IPS-15b (cell line): ENCODE measurements around the gene SRPK2.

ENCODE experiments used
- H3K27me3 ChIP-seq: one replicate; pipeline ENCODE4 v1.6.1; 2013; ENCODE audit warnings: low read length; ENCODE audit not compliant: control insufficient read depth, insufficient read depth
- H3K36me3 ChIP-seq: one replicate; pipeline ENCODE4 v1.6.1; 2013; ENCODE audit warnings: low read length; ENCODE audit not compliant: control insufficient read depth, insufficient read depth
- H3K4me1 ChIP-seq: one replicate; pipeline ENCODE4 v1.6.1; 2013; ENCODE audit warnings: mild to moderate bottlenecking, low read length; ENCODE audit not compliant: control insufficient read depth, insufficient read depth
- H3K4me3 ChIP-seq: one replicate; pipeline ENCODE4 v1.5.1; 2013; ENCODE audit warnings: low read depth, low read length
- H3K9ac ChIP-seq: one replicate; pipeline ENCODE4 v1.6.1; 2013; ENCODE audit warnings: low read depth, mild to moderate bottlenecking, low read length
- H3K9me3 ChIP-seq: one replicate; pipeline ENCODE4 v1.6.1; 2013; ENCODE audit warnings: mild to moderate bottlenecking, low read length; ENCODE audit not compliant: control insufficient read depth, insufficient read depth

The SRPK2 gene

GRCh38 chr7:105285118-105285874 is 103.4 kb downstream of the SRPK2 start:
- no peaks in the 10 kb centered on the region for H3K27me3 ChIP-seq
- H3K9me3 ChIP-seq = no peaks in the 10 kb centered on the region
- H3K36me3 ChIP-seq = no peaks in the 10 kb centered on the region
- no peak overlapping the region for H3K9ac ChIP-seq
- peaks cover 4% of the 10 kb centered on the region for H3K4me1 ChIP-seq
- no peak overlapping the region for H3K4me3 ChIP-seq

GRCh38 chr7:105284014-105284413 is 104.7 kb downstream of the SRPK2 start:
- Histone ChIP-seq H3K36me3 (no peaks in the 10 kb centered on the region), H3K27me3 (no peaks in the 10 kb centered on the region), H3K4me3 (no peak overlapping the region), H3K9ac (no peak overlapping the region), H3K9me3 (no peaks in the 10 kb centered on the region), H3K4me1 (peaks cover 9% of the 10 kb centered on the region)

- Histone ChIP-seq H3K9me3 (no peaks in the 10 kb centered on the region), H3K27me3 (no peaks in the 10 kb centered on the region), H3K4me3 (no peak overlapping the region), H3K4me1 (peaks cover 9% of the 10 kb centered on the region), H3K36me3 (no peaks in the 10 kb centered on the region), H3K9ac (no peak overlapping the region)
Observed at GRCh38 chr7:105281966-105282365, 106.8 kb downstream of the SRPK2 start.

GRCh38 chr7:105279688-105280007 is 109.1 kb downstream of the SRPK2 start:
- Histone ChIP-seq H3K9me3 (no peaks in the 10 kb centered on the region), H3K36me3 (no peaks in the 10 kb centered on the region), H3K9ac (no peak overlapping the region), H3K4me3 (no peak overlapping the region), H3K27me3 (no peaks in the 10 kb centered on the region), H3K4me1 (peaks cover 9% of the 10 kb centered on the region)

GRCh38 chr7:105278973-105279687 is 109.6 kb downstream of the SRPK2 start:
- Histone ChIP-seq H3K27me3 (no peaks in the 10 kb centered on the region), H3K4me3 (no peak overlapping the region), H3K9me3 (no peaks in the 10 kb centered on the region), H3K9ac (no peak overlapping the region), H3K36me3 (no peaks in the 10 kb centered on the region), H3K4me1 (peaks cover 8% of the 10 kb centered on the region)

GRCh38 chr7:105278565-105278964 is 110.2 kb downstream of the SRPK2 start:
- Histone ChIP-seq H3K4me3 (no peak overlapping the region), H3K4me1 (peaks cover 5% of the 10 kb centered on the region), H3K36me3 (no peaks in the 10 kb centered on the region), H3K9ac (no peak overlapping the region), H3K27me3 (no peaks in the 10 kb centered on the region), H3K9me3 (no peaks in the 10 kb centered on the region)

- Histone ChIP-seq H3K27me3 (no peaks in the 10 kb centered on the region), H3K4me1 (peaks cover 5% of the 10 kb centered on the region)
Observed at GRCh38 chr7:105277341-105277740, 111.4 kb downstream of the SRPK2 start.

GRCh38 chr7:105270117-105270516 is 118.6 kb downstream of the SRPK2 start:
- Histone ChIP-seq H3K9ac (no peak overlapping the region), H3K4me3 (no peak overlapping the region), H3K9me3 (no peaks in the 10 kb centered on the region), H3K4me1 (peaks cover 13% of the 10 kb centered on the region), H3K36me3 (no peaks in the 10 kb centered on the region), H3K27me3 (no peaks in the 10 kb centered on the region)

More at GRCh38 chr7:105277341-105277740, 111.4 kb downstream of the SRPK2 start:
- Histone ChIP-seq H3K4me3 (no peak overlapping the region), H3K36me3 (no peaks in the 10 kb centered on the region), H3K9ac (no peak overlapping the region), H3K9me3 (no peaks in the 10 kb centered on the region)

GRCh38 chr7:105269397-105269796 is 119.3 kb downstream of the SRPK2 start:
- H3K4me3 ChIP-seq = no peak overlapping the region
- no peaks in the 10 kb centered on the region for H3K9me3 ChIP-seq
- H3K36me3 ChIP-seq = no peaks in the 10 kb centered on the region
- peaks cover 13% of the 10 kb centered on the region for H3K4me1 ChIP-seq
- no peaks in the 10 kb centered on the region for H3K27me3 ChIP-seq
- no peak overlapping the region for H3K9ac ChIP-seq

- Histone ChIP-seq H3K9ac (no peak overlapping the region), H3K4me1 (peaks cover 13% of the 10 kb centered on the region), H3K9me3 (no peaks in the 10 kb centered on the region), H3K4me3 (no peak overlapping the region), H3K36me3 (no peaks in the 10 kb centered on the region), H3K27me3 (no peaks in the 10 kb centered on the region)
Observed at GRCh38 chr7:105268511-105269392, 120.0 kb downstream of the SRPK2 start.

GRCh38 chr7:105268056-105268455 is 120.7 kb downstream of the SRPK2 start:
- Histone ChIP-seq H3K27me3 (no peaks in the 10 kb centered on the region), H3K9ac (no peak overlapping the region), H3K9me3 (no peaks in the 10 kb centered on the region), H3K4me3 (no peak overlapping the region), H3K36me3 (no peaks in the 10 kb centered on the region), H3K4me1 (peaks cover 13% of the 10 kb centered on the region)
